Measurements from ENCODE around the gene FLRT1.

- TF ChIP-seq POLR2A (IDR thresholded peaks at IDR 0.05) (no peak), CTCF (IDR thresholded peaks at IDR 0.05) (no peak), POLR2AphosphoS5 (IDR thresholded peaks at IDR 0.05) (no peak), EP300 (IDR thresholded peaks at IDR 0.05) (no peak)
Observed at GRCh38 chr11:64081745-64082442, 46.2 kb downstream of the FLRT1 start.
